ENCODE results near the gene TPK1.
"Not testable (repeated sequence)": the region's sequence is repeated elsewhere in the genome, so short reads cannot be mapped to it uniquely, and the experiment has no call there.

The TPK1 gene

DNA sequence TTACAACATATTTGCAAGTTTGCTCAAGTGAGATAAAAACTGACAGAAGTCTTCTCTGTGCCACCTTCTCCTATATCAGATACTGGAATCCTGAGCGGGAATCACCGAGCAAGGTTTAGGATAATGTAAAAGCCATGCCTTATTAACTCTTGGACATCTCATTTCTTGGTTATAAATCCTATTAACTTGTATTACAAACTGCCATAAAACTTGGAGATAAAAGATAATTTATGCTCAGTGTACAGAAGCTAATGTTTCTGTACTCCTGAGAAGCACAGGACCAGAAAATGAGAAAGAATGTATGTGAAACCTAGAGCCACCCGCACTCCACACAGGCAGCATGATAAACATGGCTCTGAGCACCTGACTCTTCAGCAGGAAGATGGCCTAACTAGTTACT, 251.1 kb downstream of the TPK1 start:
- TF ChIP-seq, protein P1, sequence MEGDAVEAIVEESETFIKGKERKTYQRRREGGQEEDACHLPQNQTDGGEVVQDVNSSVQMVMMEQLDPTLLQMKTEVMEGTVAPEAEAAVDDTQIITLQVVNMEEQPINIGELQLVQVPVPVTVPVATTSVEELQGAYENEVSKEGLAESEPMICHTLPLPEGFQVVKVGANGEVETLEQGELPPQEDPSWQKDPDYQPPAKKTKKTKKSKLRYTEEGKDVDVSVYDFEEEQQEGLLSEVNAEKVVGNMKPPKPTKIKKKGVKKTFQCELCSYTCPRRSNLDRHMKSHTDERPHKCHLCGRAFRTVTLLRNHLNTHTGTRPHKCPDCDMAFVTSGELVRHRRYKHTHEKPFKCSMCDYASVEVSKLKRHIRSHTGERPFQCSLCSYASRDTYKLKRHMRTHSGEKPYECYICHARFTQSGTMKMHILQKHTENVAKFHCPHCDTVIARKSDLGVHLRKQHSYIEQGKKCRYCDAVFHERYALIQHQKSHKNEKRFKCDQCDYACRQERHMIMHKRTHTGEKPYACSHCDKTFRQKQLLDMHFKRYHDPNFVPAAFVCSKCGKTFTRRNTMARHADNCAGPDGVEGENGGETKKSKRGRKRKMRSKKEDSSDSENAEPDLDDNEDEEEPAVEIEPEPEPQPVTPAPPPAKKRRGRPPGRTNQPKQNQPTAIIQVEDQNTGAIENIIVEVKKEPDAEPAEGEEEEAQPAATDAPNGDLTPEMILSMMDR (IDR thresholded peaks at IDR 0.05; ENCODE audit: low read length): no peak
- TF ChIP-seq EZH2 (IDR thresholded peaks at IDR 0.05; ENCODE audit: borderline replicate concordance, low read length): no peak
- Histone ChIP-seq H3K9me2 (ENCODE audit: low read depth, low read length) (no peaks in the 10 kb centered on the region), H3K27me3 (ENCODE audit: insufficient read depth, low read length) (no peaks in the 10 kb centered on the region), H3K4me3 (ENCODE audit: low read depth, low read length, poor library complexity, severe bottlenecking) (no peak overlapping the region), H2AFZ (ENCODE audit: low read length) (no peak overlapping the region), H3F3A (ENCODE audit: insufficient read depth, low read length) (no peaks in the 10 kb centered on the region), H3K27ac (ENCODE audit: low read depth, low read length, poor library complexity, severe bottlenecking) (no peak overlapping the region), H3K9me3 (ENCODE audit: low read length) (no peaks in the 10 kb centered on the region), H4K20me1 (ENCODE audit: insufficient read depth, low read length) (no peaks in the 10 kb centered on the region), H3K9ac (ENCODE audit: low read length) (no peak overlapping the region), H3K36me3 (ENCODE audit: insufficient read depth, low read length) (no peaks in the 10 kb centered on the region), H3K79me2 (ENCODE audit: insufficient read depth, low read length) (no peaks in the 10 kb centered on the region), H3K4me1 (ENCODE audit: insufficient read depth, low read length, severe bottlenecking) (no peaks in the 10 kb centered on the region), H3K4me2 (ENCODE audit: low read length) (no peak overlapping the region)

DNA sequence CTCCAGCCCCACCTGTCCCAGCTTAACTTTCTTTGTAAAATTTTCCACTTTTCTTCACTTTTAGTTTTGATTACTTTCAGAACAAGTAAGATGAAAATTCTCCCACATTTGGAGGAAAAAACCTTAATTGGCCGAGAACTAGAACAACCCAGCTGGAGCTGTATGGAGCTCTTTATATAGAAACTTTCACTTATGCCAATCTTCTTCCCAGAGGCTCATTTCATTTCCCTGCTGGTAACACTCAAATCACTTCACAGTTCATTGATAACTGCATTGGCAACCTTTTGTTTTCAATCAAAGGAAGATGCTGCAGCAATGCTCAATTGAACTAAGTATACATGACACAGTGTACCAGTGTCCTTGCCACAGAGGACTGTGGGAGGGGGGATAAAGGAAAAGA, 256.2 kb downstream of the TPK1 start:
- Histone ChIP-seq H3K9ac (ENCODE audit: low read length) (no peak overlapping the region), H2AFZ (ENCODE audit: low read length) (no peak overlapping the region), H3K9me3 (ENCODE audit: low read length) (no peaks in the 10 kb centered on the region), H3K4me1 (ENCODE audit: insufficient read depth, low read length, severe bottlenecking) (no peaks in the 10 kb centered on the region), H3K27me3 (ENCODE audit: insufficient read depth, low read length) (no peaks in the 10 kb centered on the region), H3F3A (ENCODE audit: insufficient read depth, low read length) (no peaks in the 10 kb centered on the region), H4K20me1 (ENCODE audit: insufficient read depth, low read length) (no peaks in the 10 kb centered on the region), H3K79me2 (ENCODE audit: insufficient read depth, low read length) (no peaks in the 10 kb centered on the region), H3K9me2 (ENCODE audit: low read depth, low read length) (no peaks in the 10 kb centered on the region), H3K36me3 (ENCODE audit: insufficient read depth, low read length) (no peaks in the 10 kb centered on the region), H3K4me2 (ENCODE audit: low read length) (no peak overlapping the region), H3K4me3 (ENCODE audit: low read depth, low read length, poor library complexity, severe bottlenecking) (no peak overlapping the region), H3K27ac (ENCODE audit: low read depth, low read length, poor library complexity, severe bottlenecking) (no peak overlapping the region)
- TF ChIP-seq EZH2 (IDR thresholded peaks at IDR 0.05; ENCODE audit: borderline replicate concordance, low read length): no peak
- TF ChIP-seq, protein P1 (IDR thresholded peaks at IDR 0.05; ENCODE audit: low read length): no peak

DNA sequence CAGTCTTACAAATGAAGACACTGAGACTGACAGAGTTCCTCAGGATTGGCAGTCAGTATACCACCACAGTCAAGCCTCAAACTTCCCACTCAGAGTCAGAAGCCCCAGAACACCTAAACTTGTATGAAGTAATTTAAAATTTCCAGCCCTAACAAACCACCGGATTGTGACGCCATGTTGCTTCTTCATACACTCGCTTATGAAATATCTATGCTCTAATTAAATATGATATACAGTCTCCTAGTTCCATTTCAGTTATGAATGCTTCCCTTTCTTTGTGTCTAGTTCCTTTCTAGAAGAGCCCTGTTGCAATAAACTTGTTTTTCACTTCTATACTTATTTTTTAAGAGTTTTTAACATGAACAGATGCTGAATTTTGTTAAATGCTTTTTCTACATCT, 260.4 kb downstream of the TPK1 start:
- Histone ChIP-seq H3K36me3 (ENCODE audit: insufficient read depth, low read length) (no peaks in the 10 kb centered on the region), H3K4me2 (ENCODE audit: low read length) (no peak overlapping the region), H3K4me3 (ENCODE audit: low read depth, low read length, poor library complexity, severe bottlenecking) (no peak overlapping the region), H3K9me2 (ENCODE audit: low read depth, low read length) (no peaks in the 10 kb centered on the region; the same call in 1 of the 2 replicates), H3K4me1 (ENCODE audit: insufficient read depth, low read length, severe bottlenecking) (no peaks in the 10 kb centered on the region), H3K79me2 (ENCODE audit: insufficient read depth, low read length) (no peaks in the 10 kb centered on the region), H4K20me1 (ENCODE audit: insufficient read depth, low read length) (no peaks in the 10 kb centered on the region), H2AFZ (ENCODE audit: low read length) (no peak overlapping the region), H3K9me3 (ENCODE audit: low read length) (no peaks in the 10 kb centered on the region), H3F3A (ENCODE audit: insufficient read depth, low read length) (no peaks in the 10 kb centered on the region), H3K9ac (ENCODE audit: low read length) (no peak overlapping the region), H3K27me3 (ENCODE audit: insufficient read depth, low read length) (no peaks in the 10 kb centered on the region), H3K27ac (ENCODE audit: low read depth, low read length, poor library complexity, severe bottlenecking) (no peak overlapping the region)
- TF ChIP-seq EZH2 (IDR thresholded peaks at IDR 0.05; ENCODE audit: borderline replicate concordance, low read length): no peak
- TF ChIP-seq, protein P1 (IDR thresholded peaks at IDR 0.05; ENCODE audit: low read length): no peak

DNA sequence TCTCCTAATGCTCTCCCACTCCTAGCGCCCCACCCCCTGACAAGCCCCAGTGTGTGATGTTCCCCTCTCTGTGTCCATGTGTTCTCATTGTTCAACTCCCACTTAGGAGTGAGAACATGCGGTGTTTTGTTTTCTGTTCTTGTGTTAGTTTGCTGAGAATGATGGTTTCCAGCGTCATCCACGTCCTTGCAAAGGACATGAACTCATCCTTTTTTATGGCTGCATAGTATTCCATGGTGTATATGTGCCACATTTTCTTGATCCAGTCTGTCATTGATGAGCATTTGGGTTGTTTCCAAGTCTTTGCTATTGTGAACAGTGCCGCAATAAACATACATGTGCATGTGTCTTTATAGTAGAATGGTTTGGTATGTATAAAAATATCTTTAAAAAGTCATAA, 261.1 kb downstream of the TPK1 start:
- not testable (repeated sequence) for H4K20me1 ChIP-seq (ENCODE audit: insufficient read depth, low read length); H3K9ac ChIP-seq (ENCODE audit: low read length); H2AFZ ChIP-seq (ENCODE audit: low read length); H3K36me3 ChIP-seq (ENCODE audit: insufficient read depth, low read length); H3K79me2 ChIP-seq (ENCODE audit: insufficient read depth, low read length); H3K27me3 ChIP-seq (ENCODE audit: insufficient read depth, low read length); H3F3A ChIP-seq (ENCODE audit: insufficient read depth, low read length); H3K27ac ChIP-seq (ENCODE audit: low read depth, low read length, poor library complexity, severe bottlenecking); H3K4me3 ChIP-seq (ENCODE audit: low read depth, low read length, poor library complexity, severe bottlenecking); H3K9me3 ChIP-seq (ENCODE audit: low read length); H3K9me2 ChIP-seq (ENCODE audit: low read depth, low read length); H3K4me2 ChIP-seq (ENCODE audit: low read length); H3K4me1 ChIP-seq (ENCODE audit: insufficient read depth, low read length, severe bottlenecking)

Data from OCI-LY1 (cell line).